Endothelial cell of umbilical vein (primary cell): ENCODE results near the gene ADGRG4.

Source experiments
- CTCF ChIP-seq, 2 donors: IDR thresholded peaks; 1 replicate in 1 of 2; 2 replicates in 1 of 2; pipeline ENCODE4 v1.5.1; 2011; ENCODE audit warnings: low read length in 2 of 2, mild to moderate bottlenecking in 2 of 2, moderate library complexity in 2 of 2, control low read depth in 1 of 2, inconsistent platforms in 1 of 2, low read depth in 1 of 2; ENCODE audit not compliant: insufficient read depth in 1 of 2; ENCODE audit errors: extremely low read depth in 1 of 2
- EZH2 ChIP-seq: IDR thresholded peaks from 2 replicates; pipeline ENCODE4 v1.6.1; 2012; ENCODE audit warnings: borderline replicate concordance, low read depth, mild to moderate bottlenecking, moderate library complexity, low read length, inconsistent platforms; ENCODE audit not compliant: severe bottlenecking
- POLR2A ChIP-seq: IDR thresholded peaks from 2 replicates; pipeline ENCODE4 v1.6.1; 2012; ENCODE audit warnings: low read depth, mild to moderate bottlenecking, control low read depth, low read length
- POLR2AphosphoS5 ChIP-seq: IDR thresholded peaks from 2 replicates; pipeline ENCODE4 v1.6.1; 2012; ENCODE audit warnings: low read depth, mild to moderate bottlenecking, control low read depth, low read length, moderate library complexity; ENCODE audit not compliant: insufficient read depth

- TF ChIP-seq EZH2 (no peak), POLR2AphosphoS5 (no peak), CTCF (IDR thresholded peaks at IDR 0.05; ENCODE audit: extremely low read depth in 1 of 2, insufficient read depth in 1 of 2, low read depth in 1 of 2, low read length in 2 of 2) (no peak), POLR2A (no peak)
These were observed 30.8 kb upstream of the ADGRG4 start for GRCh38 chrX:136269921-136270320.
